ENCODE measurements around the gene PPFIA1.
"Not testable (repeated sequence)": the region's sequence is repeated elsewhere in the genome, so short reads cannot be mapped to it uniquely, and the experiment has no call there.

The PPFIA1 gene

GRCh38 chr11:70364745-70365543 lies 94.5 kb downstream of the PPFIA1 start:
- DNase-seq, result no peak

GRCh38 chr11:70365544-70365927 lies 95.0 kb downstream of the PPFIA1 start:
- no peak for DNase-seq

GRCh38 chr11:70367071-70367470 lies 96.6 kb downstream of the PPFIA1 start:
- DNase-seq, result no peak

- no peak for DNase-seq
Observed at GRCh38 chr11:70368961-70369360, 98.5 kb downstream of the PPFIA1 start.

- DNase-seq, result no peak
Observed at GRCh38 chr11:70371241-70371640, 100.8 kb downstream of the PPFIA1 start.

- no peak for DNase-seq
Observed at GRCh38 chr11:70372076-70372475, 101.6 kb downstream of the PPFIA1 start.

GRCh38 chr11:70376621-70377020 lies 106.1 kb downstream of the PPFIA1 start:
- DNase-seq, result no peak

GRCh38 chr11:70377645-70378044 lies 107.2 kb downstream of the PPFIA1 start:
- no peak for DNase-seq

GRCh38 chr11:70378506-70379134 lies 108.1 kb downstream of the PPFIA1 start:
- DNase-seq, result no peak

- no peak for DNase-seq
Observed at GRCh38 chr11:70381350-70381749, 110.9 kb downstream of the PPFIA1 start.

GRCh38 chr11:70381872-70382861 lies 111.7 kb downstream of the PPFIA1 start:
- DNase-seq, result no peak

GRCh38 chr11:70383664-70384565 lies 113.4 kb downstream of the PPFIA1 start:
- no peak for DNase-seq

GRCh38 chr11:70384566-70385152 lies 114.2 kb downstream of the PPFIA1 start:
- DNase-seq, result no peak

- no peak for DNase-seq
Observed at GRCh38 chr11:70387564-70387963, 117.1 kb downstream of the PPFIA1 start.

GRCh38 chr11:70389201-70389600 lies 118.7 kb downstream of the PPFIA1 start:
- DNase-seq, result no peak

- DNase-seq, result not testable (repeated sequence)
Observed at GRCh38 chr11:70390882-70391281, 120.4 kb downstream of the PPFIA1 start.

- DNase-seq, result no peak
Observed at GRCh38 chr11:70394211-70394950, 123.9 kb downstream of the PPFIA1 start.

- DNase-seq, result peak in 1 of 2 experiments; percentile 45
Observed at GRCh38 chr11:70397336-70397982, 127.0 kb downstream of the PPFIA1 start.

GRCh38 chr11:70397983-70398833 lies 127.7 kb downstream of the PPFIA1 start, which contains the start of gene CTTN:
CTTN (plus strand) TSS chr11:70398529; CDS start chr11:70407298, 8,769 bp downstream.
- peak; percentile 91 to 94 for DNase-seq
